GM18858 (cell line): ENCODE results near the gene TRIM41.

ENCODE experiments used
- ATAC-seq: cut with Tn5 transposase; IDR thresholded peaks from one replicate; pipeline ENCODE4 v1.9.1; 2021; ENCODE audit not compliant: unreplicated experiment

TRIM41 gene

DNA sequence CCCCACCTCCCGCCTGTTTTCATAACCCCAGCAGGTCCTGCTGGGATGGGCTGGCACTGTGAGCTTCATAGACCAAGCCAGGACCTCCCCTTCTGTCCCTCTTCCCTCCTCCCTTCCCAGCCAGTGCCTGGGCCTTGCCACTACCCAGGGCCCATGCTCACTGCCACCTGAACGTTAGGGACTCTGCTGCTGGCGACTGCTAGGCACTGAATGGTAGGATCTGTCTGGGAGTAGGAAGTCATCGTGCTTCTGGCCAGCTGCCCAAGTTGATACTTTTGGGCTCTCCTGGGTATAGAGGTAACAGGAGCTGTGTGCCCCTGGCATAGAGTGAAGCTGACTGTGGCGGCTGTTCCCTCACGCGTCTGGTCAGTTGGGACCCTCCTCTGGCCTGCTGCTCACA is 8.4 kb downstream of the TRIM41 start:
- no peak for ATAC-seq

DNA sequence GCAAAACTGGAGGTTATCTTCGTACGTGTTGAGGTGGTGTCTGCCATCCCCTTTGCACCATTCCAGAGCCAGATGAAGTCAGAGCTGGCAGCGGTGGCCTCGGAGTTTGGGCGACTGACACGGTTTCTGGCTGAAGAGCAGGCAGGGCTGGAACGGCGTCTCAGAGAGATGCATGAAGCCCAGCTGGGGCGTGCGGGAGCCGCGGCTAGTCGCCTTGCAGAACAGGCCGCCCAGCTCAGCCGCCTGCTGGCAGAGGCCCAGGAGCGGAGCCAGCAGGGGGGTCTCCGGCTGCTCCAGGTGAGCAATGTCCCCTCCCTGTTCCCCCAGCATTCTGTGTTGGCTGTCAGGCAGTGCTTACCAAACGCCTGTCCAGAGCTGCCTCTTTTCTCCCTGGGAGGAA is 9.5 kb downstream of the TRIM41 start:
- ATAC-seq: no peak

DNA sequence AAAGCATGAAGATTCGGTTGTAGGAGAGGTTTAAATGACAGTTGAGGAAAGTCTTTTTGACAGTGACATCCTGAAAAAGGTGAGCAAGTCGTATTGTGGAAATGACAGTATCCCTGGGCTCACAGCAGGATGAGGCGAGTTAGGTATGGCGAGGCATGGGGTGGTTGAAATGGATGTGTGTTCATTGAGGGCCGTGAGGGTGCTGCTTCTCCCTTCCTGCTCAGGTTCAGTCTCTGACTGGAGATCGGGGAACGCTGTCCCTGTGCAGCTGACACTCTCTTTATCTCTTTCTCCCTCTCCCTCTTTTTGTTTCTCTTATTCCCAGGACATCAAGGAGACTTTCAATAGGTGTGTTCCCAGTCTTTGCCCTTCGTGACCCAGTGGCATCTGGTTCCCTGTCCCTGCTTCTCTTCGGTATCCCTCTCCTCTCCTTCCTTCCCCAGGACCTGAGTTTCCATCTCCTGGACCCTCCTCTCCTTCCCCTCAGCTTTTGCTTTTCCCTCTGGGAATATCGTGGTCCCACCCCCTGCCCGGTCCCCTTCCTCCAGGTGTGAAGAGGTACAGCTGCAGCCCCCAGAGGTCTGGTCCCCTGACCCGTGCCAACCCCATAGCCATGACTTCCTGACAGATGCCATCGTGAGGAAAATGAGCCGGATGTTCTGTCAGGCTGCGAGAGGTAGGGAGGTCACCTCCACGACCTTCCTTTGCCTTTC is 10.2 kb downstream of the TRIM41 start:
- no peak for ATAC-seq

DNA sequence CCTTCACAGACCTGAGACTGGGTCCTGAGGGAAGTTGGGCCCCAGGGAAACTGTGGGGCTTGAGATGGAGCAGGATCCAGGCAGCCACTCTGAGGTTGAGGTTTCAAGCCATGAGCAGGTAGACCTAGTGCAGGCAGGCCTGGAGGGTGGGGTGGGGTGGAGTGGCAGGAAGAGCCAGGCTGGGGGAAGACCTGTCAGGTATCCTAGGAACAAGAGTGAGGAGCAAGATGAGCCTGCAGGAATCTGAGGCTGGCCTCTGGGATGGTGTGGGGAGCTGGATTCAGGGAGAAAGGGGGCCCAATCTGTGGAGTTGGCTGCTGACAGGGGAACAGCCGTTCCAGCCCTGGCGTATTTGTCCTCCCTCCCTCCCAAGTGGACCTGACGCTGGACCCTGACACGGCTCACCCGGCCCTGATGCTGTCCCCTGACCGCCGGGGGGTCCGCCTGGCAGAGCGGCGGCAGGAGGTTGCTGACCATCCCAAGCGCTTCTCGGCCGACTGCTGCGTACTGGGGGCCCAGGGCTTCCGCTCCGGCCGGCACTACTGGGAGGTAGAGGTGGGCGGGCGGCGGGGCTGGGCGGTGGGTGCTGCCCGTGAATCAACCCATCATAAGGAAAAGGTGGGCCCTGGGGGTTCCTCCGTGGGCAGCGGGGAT is 10.8 kb downstream of the TRIM41 start:
- no peak for ATAC-seq

DNA sequence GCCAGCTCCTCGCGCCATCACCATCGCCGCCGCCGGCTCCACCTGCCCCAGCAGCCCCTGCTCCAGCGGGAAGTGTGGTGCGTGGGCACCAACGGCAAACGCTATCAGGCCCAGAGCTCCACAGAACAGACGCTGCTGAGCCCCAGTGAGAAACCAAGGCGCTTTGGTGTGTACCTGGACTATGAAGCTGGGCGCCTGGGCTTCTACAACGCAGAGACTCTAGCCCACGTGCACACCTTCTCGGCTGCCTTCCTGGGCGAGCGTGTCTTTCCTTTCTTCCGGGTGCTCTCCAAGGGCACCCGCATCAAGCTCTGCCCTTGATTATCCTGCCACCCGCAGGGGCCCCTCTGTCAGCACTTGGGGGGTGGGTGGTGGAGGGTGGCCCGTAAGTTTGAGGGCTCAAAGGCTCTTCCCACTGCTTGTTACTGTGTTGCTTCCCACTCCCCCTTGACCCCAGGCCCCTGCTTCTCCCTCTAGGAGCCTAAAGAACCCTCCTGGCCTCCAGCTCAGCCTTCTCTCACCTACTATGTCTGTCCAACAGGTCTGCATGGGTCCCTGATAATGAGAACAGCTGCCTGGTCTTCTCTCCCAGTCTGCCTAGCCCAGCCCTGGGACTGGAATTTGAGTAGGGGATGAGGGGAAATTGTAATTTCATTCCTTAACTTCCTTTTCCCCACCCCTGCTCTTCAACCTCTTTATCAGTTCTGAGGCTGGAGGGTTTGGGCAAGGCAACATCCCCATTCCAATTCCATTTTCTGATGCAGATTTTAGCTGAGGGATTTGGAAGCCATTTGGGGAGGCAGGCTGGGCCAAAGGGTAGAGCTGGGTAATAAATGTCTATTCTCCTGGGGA is 11.6 kb downstream of the TRIM41 start:
- ATAC-seq: no peak

DNA sequence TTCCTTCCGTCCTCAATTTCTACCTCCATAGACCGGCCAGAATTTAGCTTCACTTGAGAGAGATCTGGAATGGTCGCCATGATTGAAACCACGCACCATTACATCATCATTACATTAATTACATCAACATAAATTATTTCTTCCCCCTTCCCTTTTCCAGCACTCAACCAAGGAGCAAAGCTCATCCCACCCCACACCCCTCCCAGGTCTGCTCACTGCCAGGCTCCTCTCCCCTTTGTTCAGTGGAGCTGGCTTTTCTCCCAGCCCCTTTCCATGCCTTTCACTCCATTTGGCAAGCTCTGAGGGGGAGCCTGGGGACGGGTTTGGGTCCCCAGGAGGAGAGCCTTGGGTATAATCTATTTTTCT is 12.2 kb downstream of the TRIM41 start:
- no peak for ATAC-seq

DNA sequence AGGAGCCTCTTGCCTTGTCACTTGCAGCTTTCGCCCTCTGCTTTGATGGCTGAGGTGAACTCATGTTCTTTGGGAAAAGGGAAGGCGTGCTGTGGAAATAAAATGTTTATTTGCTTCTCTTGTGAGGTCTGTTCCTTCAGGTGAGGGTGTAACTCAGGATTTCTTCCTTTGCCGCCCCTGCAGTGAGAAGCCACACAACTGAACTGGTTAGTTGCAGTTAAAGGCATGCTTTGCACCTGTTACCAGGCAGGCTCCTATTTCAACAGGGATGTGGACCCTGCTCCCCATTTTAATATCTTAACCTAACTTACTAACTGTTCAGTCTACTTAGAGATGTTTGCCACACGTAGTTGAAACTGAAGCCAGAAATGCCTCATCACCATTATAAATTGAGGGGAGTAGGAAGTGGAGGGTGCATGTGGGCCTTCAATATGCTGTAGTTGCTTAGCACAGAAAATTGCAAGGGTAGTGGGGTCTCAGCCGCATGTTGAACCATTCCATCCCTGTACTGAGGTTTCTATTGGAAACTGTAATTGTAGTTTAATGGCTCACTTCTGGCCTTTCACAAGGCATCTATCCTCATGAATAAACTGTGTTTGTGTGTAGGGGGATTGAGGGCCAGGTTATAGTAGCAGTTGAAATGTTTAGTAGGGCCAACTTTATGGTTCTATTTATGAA is 12.7 kb downstream of the TRIM41 start:
- no peak for ATAC-seq

DNA sequence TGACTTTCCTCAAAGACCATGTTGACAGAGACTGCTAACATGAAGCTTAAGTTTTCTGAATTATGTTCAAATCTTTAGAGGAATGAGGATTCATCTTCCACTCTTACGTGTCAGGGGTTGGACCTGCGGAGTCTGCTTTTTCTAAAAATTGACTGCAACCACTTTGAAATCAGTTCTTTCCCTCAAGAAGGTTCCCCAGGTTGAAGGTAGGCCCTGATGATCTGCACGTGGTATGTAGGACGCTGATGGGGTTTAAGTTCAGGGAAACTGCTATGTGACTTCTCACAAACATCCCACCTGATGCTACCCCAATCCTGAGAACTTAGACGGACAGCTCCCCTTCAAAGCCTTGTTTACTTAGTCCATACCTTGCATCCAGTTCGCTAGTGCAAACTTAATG is 13.4 kb downstream of the TRIM41 start:
- no peak for ATAC-seq

DNA sequence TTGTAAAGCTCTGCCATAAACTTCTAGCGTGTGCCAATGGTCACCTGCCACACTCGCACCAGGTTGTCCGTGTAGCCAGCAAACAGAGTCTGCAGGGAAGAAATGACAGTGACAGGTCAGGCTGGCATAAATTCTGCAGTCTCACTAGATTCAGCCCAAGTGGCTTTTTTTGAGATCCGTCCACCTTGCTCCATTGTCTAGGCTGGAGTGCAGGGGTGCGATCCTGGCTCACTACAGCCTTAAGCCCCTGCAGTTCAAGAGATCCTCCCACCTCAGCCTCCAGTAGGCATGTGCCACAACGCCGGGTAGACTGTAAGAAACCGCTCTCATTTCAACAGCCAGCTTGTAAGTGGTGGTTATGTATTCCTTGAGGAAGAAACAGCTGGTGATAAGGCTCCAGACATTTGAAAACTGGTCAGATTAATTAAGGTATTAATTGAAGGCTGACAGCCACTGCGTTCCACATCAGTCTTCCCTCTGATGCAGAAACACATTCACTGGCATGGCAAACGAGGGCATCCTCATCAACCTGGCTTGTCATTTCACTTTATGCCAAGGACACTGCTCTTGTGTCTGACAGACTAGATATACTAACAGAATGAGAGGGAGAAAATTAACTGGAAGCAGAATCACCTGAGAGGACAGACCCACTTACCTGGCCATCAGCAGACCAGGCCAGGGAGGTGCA is 14.0 kb downstream of the TRIM41 start:
- ATAC-seq: no peak

DNA sequence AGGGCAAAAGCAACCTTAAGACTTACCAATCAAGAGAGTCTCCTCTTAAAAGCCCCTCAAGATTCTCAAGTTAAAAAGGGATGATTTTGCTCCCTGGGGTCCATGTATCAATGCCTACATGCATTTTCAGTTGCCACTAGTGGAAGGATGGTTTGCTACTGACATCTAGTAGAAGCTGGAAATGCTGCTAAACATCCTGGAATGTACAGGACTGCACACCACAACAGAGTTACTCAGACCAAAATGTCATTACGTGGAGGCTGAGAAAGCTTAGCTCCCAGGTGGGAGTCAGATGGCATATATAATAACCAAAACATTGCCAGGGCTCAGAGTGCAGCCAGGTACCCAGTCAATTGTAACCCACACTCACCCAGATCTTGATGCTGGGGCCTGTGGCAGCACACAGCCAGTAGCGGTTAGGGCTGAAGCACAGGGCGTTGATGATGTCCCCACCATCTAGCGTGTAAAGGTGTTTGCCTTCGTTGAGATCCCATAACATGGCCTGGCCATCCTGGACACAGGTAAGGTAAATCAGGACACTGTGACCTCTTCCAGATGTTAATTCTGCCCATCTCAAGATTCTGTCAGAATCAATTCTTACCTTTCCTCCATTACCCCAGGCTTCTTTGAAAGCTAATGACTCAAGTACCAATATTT is 14.8 kb downstream of the TRIM41 start:
- ATAC-seq: no peak

DNA sequence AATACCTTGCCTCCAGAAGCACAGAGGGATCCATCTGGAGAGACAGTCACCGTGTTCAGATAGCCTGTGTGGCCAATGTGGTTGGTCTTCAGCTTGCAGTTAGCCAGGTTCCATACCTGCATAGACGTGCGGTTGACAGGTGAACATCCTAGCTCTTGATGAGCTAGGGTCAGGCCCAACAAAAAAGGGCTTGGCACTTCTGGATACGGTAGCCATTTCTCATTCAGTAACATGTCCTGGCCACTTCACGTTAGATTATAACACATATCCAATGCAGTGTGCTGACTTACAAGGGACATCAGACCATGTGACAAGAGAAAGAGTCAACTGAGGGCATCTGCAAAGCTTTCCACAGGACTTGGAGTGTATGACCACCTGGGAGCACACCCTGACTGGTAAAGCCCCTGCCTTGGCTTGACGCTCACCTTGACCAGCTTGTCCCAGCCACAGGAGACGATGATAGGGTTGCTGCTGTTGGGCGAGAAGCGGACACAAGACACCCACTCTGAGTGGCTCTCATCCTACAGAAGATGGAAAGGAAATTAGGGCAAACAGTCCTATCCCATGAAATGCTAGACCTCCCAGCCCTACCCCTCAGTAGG is 16.1 kb downstream of the TRIM41 start:
- no peak for ATAC-seq

DNA sequence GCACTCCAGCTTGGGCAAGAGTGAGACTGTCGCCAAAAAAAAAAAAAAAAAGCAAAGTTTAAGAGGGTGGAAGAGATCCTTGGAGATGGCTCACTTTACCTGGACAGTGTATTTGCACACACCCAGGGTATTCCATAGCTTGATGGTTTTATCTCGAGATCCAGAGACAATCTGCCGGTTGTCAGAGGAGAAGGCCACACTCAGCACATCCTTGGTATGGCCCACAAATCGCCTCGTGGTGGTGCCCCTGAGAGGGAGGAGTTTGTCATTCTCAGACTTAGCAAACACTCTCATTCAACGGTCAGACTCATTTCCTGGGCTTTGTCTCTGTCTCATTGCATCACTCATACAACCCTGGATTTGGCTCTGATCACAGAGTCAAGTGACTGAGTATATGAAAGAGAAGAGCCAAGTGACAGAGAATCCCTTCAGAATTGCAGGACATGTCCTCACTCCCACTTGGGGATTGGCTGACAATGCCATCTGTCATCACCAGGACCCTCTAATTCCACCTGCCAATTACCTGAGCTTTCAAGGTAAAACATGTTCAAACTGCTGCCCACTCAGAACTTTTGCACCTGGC is 18.4 kb downstream of the TRIM41 start:
- ATAC-seq: no peak

DNA sequence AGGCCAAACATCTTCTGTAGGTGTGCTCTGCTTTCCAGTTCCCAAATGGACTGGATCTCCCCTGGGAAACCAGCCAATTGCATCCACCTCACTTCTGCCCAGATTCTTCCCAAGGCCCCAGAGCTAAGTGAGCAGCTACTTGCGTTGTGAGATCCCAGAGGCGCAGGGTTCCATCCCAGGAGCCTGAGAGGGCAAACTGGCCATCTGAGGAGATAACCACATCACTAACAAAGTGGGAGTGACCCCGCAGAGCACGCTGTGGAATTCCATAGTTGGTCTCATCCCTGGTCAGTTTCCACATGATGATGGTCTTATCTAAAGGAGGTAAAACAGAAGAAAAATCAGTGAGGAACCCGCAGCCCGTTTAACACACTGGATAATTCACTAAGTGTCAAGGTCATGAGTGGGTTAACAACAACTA is 19.0 kb downstream of the TRIM41 start:
- no peak for ATAC-seq

DNA sequence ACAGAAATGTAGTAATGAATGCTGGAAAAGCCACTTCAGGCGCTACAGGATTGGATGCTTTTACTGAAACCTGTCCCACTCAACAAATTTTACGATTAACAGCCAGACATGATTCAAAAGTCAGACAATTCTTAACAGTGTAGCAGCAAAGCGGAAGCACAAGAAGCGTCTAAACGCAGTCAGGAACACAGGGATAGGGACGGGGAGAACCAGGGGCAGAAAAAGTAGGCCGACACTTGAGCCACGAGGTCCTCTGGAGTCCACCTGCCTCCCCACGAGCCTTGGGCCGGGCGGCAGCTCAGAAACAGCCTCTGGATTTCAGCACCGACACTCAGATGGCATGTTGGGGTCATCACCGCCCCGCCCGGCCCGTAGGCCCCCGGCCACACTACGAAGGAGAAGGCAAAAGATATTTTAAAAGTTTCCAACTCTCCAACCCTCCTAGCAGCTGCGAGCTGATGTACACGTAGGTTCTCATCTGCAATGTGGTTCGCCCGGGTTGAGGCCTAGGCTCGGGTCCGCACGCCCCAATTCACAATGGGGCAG is 20.0 kb downstream of the TRIM41 start:
- no peak for ATAC-seq

DNA sequence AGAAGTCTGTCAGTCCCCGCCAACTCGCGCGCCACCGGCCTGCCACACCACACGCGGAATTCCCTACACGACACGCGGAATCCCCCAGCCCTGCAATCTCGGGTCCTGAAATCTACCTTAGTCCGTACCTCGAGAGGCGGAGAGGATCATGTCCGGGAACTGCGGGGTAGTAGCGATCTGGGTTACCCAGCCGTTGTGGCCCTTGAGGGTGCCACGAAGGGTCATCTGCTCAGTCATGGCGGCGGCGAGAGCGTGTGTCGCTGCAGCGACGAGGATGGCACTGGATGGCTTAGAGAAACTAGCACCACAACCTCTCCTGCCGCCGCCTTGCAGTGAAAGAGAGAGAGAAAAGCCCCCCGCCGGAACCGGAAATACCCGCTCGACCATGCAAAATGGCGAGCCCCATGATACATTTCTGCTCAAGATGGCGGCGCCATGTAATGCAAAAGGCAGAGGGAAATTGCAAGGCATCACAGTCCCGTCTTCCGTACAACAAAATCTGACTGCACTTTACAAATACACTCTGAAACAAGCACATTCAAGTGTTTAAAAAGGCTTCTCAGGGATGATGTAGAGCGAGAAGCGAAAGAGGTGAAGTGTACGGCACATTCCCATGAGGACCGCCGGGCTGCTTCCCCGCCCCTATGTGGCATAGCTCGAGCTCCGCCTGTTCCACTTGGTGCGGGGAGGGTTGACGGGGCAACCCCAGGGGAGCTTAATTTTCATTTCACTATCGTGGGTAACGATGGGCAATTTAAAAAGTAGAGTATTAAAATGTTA is 20.7 kb downstream of the TRIM41 start, which contains the start of gene RACK1:
Gene RACK1 (minus strand): TSS at position 343 of the 780 bp plus-strand sequence. CDS start 106 bp downstream, at position 237.
- peak; percentile 53 for ATAC-seq

DNA sequence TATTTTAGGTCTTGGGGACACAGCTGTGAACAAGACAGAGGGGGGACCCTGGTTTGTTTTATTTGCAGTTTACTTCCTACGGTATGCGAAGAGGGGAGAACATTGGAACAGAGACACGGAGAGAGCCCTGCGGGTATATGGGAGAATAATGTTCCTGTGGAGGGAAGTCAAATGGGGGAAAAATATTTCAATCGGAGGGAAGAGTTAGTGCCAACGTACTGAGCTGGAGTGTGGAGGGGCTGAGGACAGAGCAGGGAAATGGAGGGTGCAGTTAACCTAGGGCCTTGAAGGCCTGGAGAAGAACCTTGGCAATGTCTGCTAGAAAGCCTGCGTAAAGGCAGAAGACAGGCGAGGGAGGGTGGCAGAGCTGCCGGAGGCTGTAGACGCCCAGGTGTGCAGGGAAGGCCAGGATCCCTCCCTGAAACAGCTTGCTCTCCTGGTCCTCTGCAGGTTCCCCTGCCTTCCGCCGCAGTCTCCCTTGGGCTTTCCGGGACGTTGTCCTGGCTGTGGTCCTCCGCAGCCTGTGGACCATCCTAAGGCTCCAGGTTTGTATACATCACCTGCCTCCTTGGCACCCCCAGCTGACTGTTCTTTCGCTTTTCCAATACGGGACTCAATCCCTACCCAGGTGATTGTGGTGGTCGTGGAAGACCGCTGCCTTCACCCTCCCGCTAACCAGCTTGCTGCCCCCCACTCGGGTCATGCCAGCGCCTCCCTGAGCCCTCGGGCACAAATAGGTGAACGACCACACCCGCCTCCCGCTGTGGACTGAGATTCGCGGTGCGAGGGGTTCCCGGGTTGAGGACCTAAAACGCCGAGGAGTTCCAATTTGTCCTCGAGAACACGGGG is 22.6 kb downstream of the TRIM41 start:
- ATAC-seq: no peak

DNA sequence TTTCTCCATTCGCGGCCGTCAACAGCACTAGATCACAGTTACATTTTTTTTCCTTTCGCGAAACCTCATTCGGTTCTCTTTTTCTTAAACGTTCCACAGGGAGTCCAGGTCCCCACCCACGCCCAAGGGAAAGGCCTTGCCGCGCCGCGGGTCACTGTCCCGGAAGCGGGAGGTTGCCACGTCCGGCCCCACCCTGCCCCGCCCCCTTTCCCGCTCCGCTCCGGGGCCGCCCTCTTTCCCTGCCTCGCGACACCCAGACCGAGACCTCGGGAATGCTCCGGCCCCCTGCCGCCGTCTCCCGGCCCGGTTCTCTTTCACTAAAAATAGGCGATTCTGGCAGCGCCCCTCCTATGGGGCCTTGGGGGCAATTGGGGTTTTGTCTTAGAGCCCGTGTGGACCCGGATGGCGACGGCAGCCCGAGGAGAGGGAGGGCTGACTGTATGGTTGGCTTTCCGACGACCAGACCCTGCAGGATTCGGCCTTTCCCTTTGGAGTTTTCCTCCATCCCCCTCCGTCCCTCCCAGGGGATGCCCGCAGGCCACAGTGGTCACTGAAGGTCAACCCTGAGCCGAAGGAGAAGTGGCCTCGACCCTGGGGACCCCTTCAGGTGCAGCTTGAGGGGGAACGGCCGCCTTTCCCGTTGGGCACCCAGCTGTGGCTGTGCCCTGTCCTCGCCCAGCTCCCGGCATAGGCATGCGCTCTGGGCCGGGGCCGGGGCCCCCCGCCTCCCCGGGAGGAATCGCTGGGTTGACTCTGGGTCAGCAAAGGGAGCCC is 23.4 kb downstream of the TRIM41 start:
- no peak for ATAC-seq
